ENCODE data around the gene ZNF625. TPM values are rescaled to one million over a fixed set of nuclear protein-coding genes. Genes with fewer than 3 reads are reported as not detected.

ZNF625 gene
- total and polyA plus RNA-seq, 2 experiments from 2014 or later = 12.9 to 18.6 TPM

DNA sequence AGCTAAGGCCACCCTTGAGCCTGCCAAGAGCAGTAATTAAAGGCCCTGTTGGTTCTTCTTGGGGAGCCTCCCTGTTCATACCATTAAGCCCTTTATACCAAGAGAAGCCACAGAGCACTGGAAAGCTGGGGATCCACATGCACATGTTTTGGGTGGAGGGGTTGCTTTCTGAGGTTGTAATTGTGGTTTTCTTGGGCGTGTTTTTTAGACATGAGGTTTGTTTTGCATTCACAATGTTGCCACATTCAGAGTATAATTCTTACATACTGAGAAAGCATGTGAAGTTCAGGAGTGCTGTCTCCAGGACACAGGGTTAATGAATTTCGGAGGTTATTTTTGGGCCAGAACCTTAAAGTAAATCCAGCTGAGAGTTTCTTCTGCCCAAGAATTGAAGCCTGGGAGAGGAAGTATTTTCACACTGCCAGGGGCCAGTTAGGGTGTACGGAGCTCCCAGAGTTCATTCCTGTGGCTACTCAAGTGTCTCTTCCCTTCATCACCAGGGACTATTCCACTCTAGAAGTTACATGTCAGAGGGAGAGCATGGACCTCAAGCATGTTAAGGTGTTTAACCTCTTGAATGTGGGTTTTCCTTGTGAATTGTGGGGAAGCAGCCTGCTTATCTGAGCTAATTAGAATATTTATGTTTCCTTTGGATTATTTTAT lies 43.4 kb upstream of the ZNF625 start:
- H3K36me3 ChIP-seq (ENCODE audit: insufficient read depth) = peaks cover 6% of the 10 kb centered on the region; the same call in 1 of the 2 replicates
- Mint-ChIP-seq H3K27ac (no peak overlapping the region), H3K9me3 (peaks cover 95% of the 10 kb centered on the region), H3K27me3 (ENCODE audit: insufficient read depth, low read depth, poor library complexity) (peaks cover 3% of the 10 kb centered on the region), H3K4me3 (no peak overlapping the region), H3K4me1 (no peaks in the 10 kb centered on the region), H3K36me3 (ENCODE audit: low read depth) (peaks cover 61% of the 10 kb centered on the region)
- TF ChIP-seq JUNB (IDR thresholded peaks at IDR 0.05; ENCODE audit: unreplicated experiment) (no peak), ZNF331 (CRISPR knock-in tag; IDR thresholded peaks at IDR 0.05; ENCODE audit: low read depth) (no peak), CREB1 (CRISPR knock-in tag; IDR thresholded peaks at IDR 0.05; ENCODE audit: low read depth) (no peak), POLR2AphosphoS5 (IDR thresholded peaks at IDR 0.05; ENCODE audit: low read depth) (no peak), STAT1 (IDR thresholded peaks at IDR 0.05; ENCODE audit: unreplicated experiment) (no peak), NANOG (IDR thresholded peaks at IDR 0.05; ENCODE audit: borderline replicate concordance) (no peak), EZH2phosphoT487 (IDR thresholded peaks at IDR 0.05; ENCODE audit: unreplicated experiment) (no peak), ZNF114 (CRISPR knock-in tag; IDR thresholded peaks at IDR 0.05) (no peak), EZH2 (IDR thresholded peaks at IDR 0.05; ENCODE audit: low read depth, unreplicated experiment) (no peak)
- TF ChIP-seq, protein P1, sequence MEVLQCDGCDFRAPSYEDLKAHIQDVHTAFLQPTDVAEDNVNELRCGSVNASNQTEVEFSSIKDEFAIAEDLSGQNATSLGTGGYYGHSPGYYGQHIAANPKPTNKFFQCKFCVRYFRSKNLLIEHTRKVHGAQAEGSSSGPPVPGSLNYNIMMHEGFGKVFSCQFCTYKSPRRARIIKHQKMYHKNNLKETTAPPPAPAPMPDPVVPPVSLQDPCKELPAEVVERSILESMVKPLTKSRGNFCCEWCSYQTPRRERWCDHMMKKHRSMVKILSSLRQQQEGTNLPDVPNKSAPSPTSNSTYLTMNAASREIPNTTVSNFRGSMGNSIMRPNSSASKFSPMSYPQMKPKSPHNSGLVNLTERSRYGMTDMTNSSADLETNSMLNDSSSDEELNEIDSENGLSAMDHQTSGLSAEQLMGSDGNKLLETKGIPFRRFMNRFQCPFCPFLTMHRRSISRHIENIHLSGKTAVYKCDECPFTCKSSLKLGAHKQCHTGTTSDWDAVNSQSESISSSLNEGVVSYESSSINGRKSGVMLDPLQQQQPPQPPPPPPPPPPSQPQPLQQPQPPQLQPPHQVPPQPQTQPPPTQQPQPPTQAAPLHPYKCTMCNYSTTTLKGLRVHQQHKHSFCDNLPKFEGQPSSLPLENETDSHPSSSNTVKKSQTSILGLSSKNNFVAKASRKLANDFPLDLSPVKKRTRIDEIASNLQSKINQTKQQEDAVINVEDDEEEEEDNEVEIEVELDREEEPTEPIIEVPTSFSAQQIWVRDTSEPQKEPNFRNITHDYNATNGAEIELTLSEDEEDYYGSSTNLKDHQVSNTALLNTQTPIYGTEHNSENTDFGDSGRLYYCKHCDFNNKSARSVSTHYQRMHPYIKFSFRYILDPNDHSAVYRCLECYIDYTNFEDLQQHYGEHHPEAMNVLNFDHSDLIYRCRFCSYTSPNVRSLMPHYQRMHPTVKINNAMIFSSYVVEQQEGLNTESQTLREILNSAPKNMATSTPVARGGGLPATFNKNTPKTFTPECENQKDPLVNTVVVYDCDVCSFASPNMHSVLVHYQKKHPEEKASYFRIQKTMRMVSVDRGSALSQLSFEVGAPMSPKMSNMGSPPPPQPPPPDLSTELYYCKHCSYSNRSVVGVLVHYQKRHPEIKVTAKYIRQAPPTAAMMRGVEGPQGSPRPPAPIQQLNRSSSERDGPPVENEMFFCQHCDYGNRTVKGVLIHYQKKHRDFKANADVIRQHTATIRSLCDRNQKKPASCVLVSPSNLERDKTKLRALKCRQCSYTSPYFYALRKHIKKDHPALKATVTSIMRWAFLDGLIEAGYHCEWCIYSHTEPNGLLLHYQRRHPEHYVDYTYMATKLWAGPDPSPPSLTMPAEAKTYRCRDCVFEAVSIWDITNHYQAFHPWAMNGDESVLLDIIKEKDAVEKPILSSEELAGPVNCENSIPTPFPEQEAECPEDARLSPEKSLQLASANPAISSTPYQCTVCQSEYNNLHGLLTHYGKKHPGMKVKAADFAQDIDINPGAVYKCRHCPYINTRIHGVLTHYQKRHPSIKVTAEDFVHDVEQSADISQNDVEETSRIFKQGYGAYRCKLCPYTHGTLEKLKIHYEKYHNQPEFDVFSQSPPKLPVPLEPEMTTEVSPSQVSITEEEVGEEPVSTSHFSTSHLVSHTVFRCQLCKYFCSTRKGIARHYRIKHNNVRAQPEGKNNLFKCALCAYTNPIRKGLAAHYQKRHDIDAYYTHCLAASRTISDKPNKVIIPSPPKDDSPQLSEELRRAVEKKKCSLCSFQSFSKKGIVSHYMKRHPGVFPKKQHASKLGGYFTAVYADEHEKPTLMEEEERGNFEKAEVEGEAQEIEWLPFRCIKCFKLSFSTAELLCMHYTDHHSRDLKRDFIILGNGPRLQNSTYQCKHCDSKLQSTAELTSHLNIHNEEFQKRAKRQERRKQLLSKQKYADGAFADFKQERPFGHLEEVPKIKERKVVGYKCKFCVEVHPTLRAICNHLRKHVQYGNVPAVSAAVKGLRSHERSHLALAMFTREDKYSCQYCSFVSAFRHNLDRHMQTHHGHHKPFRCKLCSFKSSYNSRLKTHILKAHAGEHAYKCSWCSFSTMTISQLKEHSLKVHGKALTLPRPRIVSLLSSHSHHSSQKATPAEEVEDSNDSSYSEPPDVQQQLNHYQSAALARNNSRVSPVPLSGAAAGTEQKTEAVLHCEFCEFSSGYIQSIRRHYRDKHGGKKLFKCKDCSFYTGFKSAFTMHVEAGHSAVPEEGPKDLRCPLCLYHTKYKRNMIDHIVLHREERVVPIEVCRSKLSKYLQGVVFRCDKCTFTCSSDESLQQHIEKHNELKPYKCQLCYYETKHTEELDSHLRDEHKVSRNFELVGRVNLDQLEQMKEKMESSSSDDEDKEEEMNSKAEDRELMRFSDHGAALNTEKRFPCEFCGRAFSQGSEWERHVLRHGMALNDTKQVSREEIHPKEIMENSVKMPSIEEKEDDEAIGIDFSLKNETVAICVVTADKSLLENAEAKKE (CRISPR knock-in tag; IDR thresholded peaks at IDR 0.05) = no peak
- TF ChIP-seq, protein P2, sequence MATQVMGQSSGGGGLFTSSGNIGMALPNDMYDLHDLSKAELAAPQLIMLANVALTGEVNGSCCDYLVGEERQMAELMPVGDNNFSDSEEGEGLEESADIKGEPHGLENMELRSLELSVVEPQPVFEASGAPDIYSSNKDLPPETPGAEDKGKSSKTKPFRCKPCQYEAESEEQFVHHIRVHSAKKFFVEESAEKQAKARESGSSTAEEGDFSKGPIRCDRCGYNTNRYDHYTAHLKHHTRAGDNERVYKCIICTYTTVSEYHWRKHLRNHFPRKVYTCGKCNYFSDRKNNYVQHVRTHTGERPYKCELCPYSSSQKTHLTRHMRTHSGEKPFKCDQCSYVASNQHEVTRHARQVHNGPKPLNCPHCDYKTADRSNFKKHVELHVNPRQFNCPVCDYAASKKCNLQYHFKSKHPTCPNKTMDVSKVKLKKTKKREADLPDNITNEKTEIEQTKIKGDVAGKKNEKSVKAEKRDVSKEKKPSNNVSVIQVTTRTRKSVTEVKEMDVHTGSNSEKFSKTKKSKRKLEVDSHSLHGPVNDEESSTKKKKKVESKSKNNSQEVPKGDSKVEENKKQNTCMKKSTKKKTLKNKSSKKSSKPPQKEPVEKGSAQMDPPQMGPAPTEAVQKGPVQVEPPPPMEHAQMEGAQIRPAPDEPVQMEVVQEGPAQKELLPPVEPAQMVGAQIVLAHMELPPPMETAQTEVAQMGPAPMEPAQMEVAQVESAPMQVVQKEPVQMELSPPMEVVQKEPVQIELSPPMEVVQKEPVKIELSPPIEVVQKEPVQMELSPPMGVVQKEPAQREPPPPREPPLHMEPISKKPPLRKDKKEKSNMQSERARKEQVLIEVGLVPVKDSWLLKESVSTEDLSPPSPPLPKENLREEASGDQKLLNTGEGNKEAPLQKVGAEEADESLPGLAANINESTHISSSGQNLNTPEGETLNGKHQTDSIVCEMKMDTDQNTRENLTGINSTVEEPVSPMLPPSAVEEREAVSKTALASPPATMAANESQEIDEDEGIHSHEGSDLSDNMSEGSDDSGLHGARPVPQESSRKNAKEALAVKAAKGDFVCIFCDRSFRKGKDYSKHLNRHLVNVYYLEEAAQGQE (IDR thresholded peaks at IDR 0.05; ENCODE audit: unreplicated experiment) = no peak
- TF ChIP-seq, protein P3, sequence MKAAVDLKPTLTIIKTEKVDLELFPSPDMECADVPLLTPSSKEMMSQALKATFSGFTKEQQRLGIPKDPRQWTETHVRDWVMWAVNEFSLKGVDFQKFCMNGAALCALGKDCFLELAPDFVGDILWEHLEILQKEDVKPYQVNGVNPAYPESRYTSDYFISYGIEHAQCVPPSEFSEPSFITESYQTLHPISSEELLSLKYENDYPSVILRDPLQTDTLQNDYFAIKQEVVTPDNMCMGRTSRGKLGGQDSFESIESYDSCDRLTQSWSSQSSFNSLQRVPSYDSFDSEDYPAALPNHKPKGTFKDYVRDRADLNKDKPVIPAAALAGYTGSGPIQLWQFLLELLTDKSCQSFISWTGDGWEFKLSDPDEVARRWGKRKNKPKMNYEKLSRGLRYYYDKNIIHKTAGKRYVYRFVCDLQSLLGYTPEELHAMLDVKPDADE (IDR thresholded peaks at IDR 0.05) = no peak
- TF ChIP-seq, protein P4, sequence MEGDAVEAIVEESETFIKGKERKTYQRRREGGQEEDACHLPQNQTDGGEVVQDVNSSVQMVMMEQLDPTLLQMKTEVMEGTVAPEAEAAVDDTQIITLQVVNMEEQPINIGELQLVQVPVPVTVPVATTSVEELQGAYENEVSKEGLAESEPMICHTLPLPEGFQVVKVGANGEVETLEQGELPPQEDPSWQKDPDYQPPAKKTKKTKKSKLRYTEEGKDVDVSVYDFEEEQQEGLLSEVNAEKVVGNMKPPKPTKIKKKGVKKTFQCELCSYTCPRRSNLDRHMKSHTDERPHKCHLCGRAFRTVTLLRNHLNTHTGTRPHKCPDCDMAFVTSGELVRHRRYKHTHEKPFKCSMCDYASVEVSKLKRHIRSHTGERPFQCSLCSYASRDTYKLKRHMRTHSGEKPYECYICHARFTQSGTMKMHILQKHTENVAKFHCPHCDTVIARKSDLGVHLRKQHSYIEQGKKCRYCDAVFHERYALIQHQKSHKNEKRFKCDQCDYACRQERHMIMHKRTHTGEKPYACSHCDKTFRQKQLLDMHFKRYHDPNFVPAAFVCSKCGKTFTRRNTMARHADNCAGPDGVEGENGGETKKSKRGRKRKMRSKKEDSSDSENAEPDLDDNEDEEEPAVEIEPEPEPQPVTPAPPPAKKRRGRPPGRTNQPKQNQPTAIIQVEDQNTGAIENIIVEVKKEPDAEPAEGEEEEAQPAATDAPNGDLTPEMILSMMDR (conservative IDR thresholded peaks at IDR 0.05; ENCODE audit: low read depth in 2 of 2) = no peak
- H3K4me1 ChIP-seq (ENCODE audit: insufficient read depth) = no peaks in the 10 kb centered on the region
- H3F3A ChIP-seq (replicated peaks; ENCODE audit: low read depth) = no peaks in the 10 kb centered on the region
- H3K4me3 ChIP-seq = no peak overlapping the region
- H3K79me2 ChIP-seq (replicated peaks; ENCODE audit: insufficient read depth) = peaks cover 37% of the 10 kb centered on the region
- H2AFZ ChIP-seq = no peak overlapping the region
- H3K9me2 ChIP-seq (ENCODE audit: insufficient read depth) = no peaks in the 10 kb centered on the region
- H4K20me1 ChIP-seq (replicated peaks; ENCODE audit: insufficient read depth) = peaks cover 7% of the 10 kb centered on the region; the same call in 1 of the 2 replicates
- DNase-seq (ENCODE audit: low spot score) (no peak), ATAC-seq (no peak)
- H3K4me2 ChIP-seq = no peak overlapping the region
- H3K27ac ChIP-seq (ENCODE audit: low read depth) = no peak overlapping the region
- H3K27me3 ChIP-seq (ENCODE audit: insufficient read depth) = no peaks in the 10 kb centered on the region
